ENCODE data around the gene PKHD1. TPM values are rescaled to one million over a fixed set of nuclear protein-coding genes. Genes with fewer than 3 reads are reported as not detected.

The PKHD1 gene
- total RNA-seq, 1 donor from 2014 or later: not detected

GRCh38 chr6:51568771-51569170, 518.6 kb downstream of the PKHD1 start:
- no peaks in the 10 kb centered on the region for H3K4me1 Mint-ChIP-seq (ENCODE audit: low read depth)

GRCh38 chr6:51565472-51565871, 521.9 kb downstream of the PKHD1 start:
- DNase-seq (ENCODE audit: low spot score): no peak
- no peaks in the 10 kb centered on the region for H3K9me3 Mint-ChIP-seq
- H3K27me3 Mint-ChIP-seq (ENCODE audit: low read depth): no peaks in the 10 kb centered on the region
- H3K4me3 Mint-ChIP-seq (ENCODE audit: low read depth): no peak overlapping the region
- intact Hi-C loops (cut with micrococcal nuclease): no loop called here
- H3K36me3 Mint-ChIP-seq (ENCODE audit: low read depth): no peaks in the 10 kb centered on the region
- no peaks in the 10 kb centered on the region for H3K4me1 Mint-ChIP-seq (ENCODE audit: low read depth)
- H3K27ac Mint-ChIP-seq: no peak overlapping the region

More at GRCh38 chr6:51568771-51569170, 518.6 kb downstream of the PKHD1 start:
- H3K36me3 Mint-ChIP-seq (ENCODE audit: low read depth): no peaks in the 10 kb centered on the region
- intact Hi-C loops (cut with micrococcal nuclease): no loop called here
- no peak overlapping the region for H3K27ac Mint-ChIP-seq
- H3K27me3 Mint-ChIP-seq (ENCODE audit: low read depth): no peaks in the 10 kb centered on the region
- H3K9me3 Mint-ChIP-seq: no peaks in the 10 kb centered on the region
- DNase-seq (ENCODE audit: low spot score): no peak
- H3K4me3 Mint-ChIP-seq (ENCODE audit: low read depth): no peak overlapping the region

Other genes with a start within 250 kb of the PKHD1 start
- gene IL17A, start 98.8 kb upstream of the PKHD1 start, total RNA-seq: 0.18 TPM in 1 of 2 replicates, not detected in the other
- gene IL17F, start 156.9 kb upstream of the PKHD1 start, total RNA-seq: not detected in 2 replicates
- gene MCM3, start 197.1 kb upstream of the PKHD1 start, total RNA-seq: 213 TPM in 2 replicates